ENCODE results near the gene UPF2.

DNA sequence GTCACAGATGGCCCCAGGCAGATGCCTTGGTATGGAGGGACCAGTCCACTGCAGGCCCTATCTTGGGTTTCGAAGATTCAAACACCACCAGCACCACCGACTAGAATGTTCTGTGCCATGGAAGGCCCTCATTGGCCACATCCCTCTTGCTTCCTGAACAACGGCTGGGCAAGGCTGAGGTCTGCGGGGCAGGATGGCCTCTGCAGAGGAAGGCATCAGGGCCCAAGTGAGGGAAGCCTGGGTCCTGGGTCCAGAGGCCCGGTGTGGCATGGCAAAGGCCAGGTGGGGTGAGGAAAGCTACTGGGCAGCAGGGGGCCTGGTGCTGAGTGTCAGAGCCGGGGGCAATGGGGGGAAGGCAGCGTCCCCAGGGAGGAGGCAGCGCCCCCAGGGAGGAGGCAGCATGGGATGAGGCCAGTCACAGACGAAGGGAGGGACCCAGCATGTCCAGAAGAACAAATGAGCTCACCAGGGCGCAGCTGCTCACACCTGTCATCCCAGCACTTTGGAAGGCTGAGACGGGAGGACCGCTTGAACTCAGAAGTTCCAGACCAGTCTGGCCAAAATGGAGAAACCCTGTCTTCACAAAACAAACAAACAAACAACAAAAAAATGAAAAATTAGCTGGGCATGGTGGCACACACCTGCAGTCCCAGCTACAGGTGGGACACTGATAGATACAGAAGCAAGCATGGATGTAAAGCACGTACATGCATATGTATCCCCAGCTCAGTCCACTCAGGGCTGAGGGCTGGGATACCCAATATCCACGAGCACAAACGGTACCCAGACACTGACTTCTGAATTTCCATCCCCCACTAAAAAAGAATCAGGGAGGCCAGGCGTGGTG is 155.0 kb downstream of the UPF2 start:
- TF ChIP-seq POLR2A (IDR thresholded peaks at IDR 0.05) (no peak), CTCF (IDR thresholded peaks at IDR 0.05) (no peak), EP300 (IDR thresholded peaks at IDR 0.05) (no peak), POLR2AphosphoS5 (IDR thresholded peaks at IDR 0.05) (no peak)
